Body of pancreas (tissue), 4 donors: Measurements from ENCODE around the gene MTPN.

Experiments used
- CTCF ChIP-seq, 7 experiments: fragments of 450-650 bp in 4 of 7; fragments of 200-600 bp in 3 of 7; sonication (generic) in 3 of 7; IDR thresholded peaks; one replicate each; pipeline ENCODE4 v1.5.1; 2016 to 2019; ENCODE audit warnings: antibody characterized with exemption in 7 of 7
- POLR2A ChIP-seq, 3 donors: fragments of 450-650 bp; IDR thresholded peaks; one replicate each; pipeline ENCODE4 v1.6.1; 2016; ENCODE audit warnings: antibody characterized with exemption in 3 of 3, mild to moderate bottlenecking in 2 of 3

- no peak for TF ChIP-seq CTCF (IDR thresholded peaks at IDR 0.05)
- no peak for TF ChIP-seq POLR2A (IDR thresholded peaks at IDR 0.05)
Observed at GRCh38 chr7:136012238-136012637, 35.1 kb upstream of the MTPN start.
